ENCODE results near the gene NDUFA5.

Gene NDUFA5

DNA sequence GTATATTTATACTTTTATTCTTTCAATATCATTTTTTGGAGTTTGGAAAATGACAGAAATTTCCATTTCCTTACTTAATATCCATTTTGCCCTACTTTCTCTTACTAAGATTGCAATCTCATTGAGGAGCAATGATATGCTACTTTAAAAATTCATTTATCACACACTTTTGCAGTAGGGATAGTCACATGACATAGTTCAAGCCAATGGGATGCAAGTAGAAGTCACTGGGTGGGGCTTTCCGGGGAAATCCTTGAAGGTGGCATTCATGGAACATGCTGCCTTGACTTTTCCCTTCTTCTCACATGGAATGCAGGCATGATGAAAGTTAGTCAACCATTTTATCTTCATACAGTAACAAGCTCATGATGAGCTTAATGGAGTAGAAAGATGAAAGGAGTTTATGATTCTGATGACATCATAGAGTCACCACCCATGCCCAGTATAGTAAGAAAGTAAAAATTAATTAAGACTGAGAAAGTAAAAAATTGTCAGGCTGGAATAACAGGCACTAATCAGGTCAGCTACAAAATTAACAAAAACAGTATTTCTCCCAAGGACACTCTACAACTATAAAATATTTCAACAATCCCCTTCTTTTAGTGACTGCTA, 56.6 kb downstream of the NDUFA5 start:
- no peak for DNase-seq

DNA sequence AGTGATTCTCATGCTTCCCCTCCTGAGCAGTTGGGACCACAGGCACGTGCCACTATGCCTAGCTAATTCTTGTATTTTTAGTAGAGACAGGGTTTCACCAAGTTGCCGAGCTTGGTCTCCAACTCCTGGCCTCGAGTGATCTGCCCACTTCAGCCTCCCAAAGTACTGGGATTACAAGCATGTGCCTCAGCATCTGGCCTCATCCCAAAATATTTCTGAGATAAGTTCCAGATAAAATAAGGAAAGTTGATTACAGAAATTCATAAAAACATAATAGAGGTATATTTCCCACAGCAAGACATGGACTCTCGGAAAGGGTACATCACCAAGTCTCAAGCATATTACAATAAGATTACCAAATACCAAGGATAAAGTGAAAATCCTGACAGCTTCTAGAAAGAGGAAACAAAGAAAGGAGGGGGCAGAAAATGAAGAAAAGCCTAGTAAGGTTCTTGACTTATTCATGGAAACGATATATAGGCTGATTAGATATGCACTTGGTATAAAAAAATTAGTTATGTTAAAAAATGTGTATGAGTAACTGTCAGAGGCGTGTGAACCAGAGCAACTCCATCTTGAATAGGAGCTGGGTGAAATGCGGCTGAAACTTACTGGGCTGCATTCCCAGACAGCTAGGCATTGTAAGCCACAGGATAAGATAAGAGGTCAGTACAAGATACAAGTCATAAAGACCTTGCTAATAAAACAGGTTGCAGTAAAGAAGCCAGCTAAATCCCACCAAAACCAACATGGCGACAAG, 58.2 kb downstream of the NDUFA5 start:
- DNase-seq = no peak

DNA sequence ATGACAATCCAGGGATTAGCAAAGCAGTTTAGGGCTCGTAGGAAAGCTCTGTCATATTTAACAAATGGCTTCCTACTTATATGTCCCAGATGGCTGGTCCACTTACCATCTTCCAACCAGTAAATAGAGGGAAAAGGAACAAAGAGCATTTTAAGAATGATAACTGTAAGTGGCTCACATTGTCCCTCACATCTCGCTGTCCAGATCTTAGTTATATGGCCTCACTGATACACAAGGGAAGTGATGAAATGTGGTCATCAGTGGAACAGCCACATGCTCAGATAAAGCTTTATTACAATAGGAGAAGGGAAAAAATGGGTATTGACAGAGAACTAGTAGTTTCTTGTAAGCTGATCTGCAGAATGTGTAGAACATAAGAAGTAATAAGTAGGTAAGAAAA, 59.0 kb downstream of the NDUFA5 start:
- DNase-seq = no peak

DNA sequence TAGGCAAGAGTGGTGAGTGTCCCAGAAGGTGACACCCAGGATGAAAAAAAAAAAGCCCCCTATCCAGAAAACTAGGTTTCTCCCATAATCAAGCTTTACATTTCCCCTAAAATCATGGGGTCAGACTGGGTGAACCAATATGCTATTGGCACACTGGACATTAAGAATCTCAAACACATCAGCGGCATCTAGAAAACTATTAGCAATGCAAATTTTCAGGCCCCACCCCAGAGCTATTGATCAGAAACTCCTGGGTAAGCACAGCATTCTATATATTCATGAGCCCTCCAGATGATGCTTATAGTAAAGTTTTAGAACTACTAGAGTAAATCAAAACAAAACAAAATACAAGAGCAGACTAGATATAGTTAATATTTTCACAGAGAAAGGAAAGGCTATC, 59.6 kb downstream of the NDUFA5 start:
- DNase-seq = no peak

DNA sequence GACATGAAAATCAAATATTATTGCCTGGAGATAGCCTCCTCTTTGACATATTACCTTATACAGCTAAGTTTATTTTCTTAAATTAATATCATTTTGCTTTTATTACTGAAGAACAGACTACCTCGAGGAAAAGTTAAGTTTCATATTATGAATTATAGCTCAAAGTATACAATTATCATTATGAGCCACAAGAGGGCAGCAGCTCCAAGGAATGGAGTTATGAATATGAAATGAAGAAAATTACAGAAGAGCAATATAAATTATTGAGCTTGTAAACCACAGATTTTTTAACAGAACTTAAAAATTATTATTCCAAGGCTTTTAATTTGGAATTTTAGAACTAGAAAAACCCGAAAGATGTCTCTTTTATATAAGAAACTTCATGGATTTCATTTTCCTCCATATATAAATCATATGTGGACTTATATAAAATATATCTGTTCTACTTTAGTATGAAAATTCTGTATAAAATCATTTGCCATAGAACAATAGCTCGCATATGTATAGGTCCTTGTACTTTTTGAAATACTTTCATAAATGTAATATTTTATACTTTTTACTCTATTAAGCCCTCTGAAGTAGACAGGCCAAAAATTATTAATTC, 63.3 kb downstream of the NDUFA5 start:
- peak; percentile 13 to 78 (median 66) for DNase-seq

DNA sequence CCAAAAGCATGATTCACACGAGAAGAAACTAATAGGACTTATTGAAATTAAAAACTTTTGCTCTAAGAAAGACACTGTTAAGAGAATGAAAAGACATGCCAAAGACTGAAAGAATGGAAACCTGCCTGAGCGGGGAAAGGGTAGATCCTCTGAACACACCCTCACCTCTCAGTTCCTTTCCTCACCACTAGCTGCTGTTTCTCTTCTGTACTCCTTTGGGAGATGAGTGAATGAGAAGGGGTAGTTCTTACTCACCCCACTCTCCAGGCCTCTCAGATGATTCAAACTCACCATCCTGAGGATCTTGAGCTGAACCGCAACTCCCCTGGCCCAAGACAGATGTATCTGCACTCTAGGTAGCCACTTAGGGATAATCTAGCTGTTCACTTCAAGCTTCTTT, 65.1 kb downstream of the NDUFA5 start:
- no peak for DNase-seq

All from NCI-H1417 (cell line).